Amniotic epithelial cell (primary cell): ENCODE results near the gene PCSK7.
"Not testable (repeated sequence)": the region's sequence is repeated elsewhere in the genome, so short reads cannot be mapped to it uniquely, and the experiment has no call there.

Experiments
- DNase-seq: peaks from one replicate; pipeline ENCODE4 v3.0.0-alpha.2; 2010; ENCODE audit warnings: low read depth

PCSK7 gene, protein sequence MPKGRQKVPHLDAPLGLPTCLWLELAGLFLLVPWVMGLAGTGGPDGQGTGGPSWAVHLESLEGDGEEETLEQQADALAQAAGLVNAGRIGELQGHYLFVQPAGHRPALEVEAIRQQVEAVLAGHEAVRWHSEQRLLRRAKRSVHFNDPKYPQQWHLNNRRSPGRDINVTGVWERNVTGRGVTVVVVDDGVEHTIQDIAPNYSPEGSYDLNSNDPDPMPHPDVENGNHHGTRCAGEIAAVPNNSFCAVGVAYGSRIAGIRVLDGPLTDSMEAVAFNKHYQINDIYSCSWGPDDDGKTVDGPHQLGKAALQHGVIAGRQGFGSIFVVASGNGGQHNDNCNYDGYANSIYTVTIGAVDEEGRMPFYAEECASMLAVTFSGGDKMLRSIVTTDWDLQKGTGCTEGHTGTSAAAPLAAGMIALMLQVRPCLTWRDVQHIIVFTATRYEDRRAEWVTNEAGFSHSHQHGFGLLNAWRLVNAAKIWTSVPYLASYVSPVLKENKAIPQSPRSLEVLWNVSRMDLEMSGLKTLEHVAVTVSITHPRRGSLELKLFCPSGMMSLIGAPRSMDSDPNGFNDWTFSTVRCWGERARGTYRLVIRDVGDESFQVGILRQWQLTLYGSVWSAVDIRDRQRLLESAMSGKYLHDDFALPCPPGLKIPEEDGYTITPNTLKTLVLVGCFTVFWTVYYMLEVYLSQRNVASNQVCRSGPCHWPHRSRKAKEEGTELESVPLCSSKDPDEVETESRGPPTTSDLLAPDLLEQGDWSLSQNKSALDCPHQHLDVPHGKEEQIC

DNA sequence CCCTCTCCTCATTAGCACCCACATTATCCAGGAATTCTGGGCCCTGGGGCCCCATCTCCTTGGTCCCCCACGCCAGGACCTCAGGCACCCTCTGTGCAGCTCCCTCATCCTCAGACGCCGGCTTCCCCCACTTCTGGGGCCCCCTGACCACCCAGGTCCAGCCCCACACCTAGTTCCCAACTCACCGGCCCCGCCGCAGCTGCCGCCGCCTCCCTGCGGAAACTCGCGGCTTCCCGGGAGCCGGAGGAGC is at the start of gene PCSK7:
TSS of gene PCSK7 (minus strand) at position 232 of the 250 bp plus-strand sequence. CDS start 2,229 bp downstream, outside the sequence.
- no peak for DNase-seq

DNA sequence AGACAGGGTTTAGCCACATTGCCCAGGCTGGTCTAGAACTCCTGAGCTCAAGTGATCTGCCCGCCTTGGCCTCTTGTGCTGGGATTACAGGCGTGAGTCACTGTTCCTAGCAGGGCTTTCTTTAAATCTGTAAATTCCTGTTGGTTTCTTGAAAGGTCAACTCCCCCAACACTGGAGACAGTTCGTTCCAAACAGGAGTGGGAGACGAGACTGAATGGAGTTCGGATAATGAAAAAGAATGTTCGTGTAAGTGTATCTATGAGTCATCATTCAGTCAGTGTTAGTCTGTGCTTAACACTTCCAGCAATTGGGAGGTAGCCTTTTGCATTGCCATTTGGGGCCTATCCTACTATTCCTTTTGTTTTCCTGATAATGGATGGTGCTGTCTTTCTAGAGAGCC is 49.3 kb upstream of the PCSK7 start:
- DNase-seq = peak; percentile 100

DNA sequence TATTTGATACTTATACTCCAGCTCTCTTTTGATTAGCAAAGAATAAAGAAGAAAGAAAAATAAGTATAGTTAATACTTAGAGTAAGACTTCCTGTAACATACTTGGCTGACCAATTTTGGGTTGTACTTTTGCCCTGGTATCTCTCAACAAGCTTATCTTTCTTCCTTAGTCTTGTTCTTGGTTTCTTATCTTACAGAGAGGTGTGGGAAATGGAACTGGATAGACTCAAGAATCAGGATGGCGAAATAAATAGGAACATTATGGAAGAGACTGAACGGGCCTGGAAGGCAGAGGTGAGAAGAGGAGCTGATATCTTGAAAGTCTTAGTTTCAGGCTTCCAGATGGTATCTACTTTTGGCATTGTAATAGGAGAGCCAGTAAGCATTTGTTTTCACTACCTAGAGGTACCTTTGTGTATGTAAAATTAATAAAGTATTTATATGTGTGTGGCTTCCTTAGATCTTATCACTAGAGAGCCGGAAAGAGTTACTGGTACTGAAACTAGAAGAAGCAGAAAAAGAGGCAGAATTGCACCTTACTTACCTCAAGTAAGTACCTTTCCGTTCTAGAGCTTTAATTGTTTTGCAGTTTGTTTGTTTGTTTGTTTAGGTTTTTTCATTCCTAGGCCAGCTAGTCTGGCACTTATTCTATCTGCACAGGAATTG is 48.0 kb upstream of the PCSK7 start:
- peak; percentile 97 for DNase-seq

DNA sequence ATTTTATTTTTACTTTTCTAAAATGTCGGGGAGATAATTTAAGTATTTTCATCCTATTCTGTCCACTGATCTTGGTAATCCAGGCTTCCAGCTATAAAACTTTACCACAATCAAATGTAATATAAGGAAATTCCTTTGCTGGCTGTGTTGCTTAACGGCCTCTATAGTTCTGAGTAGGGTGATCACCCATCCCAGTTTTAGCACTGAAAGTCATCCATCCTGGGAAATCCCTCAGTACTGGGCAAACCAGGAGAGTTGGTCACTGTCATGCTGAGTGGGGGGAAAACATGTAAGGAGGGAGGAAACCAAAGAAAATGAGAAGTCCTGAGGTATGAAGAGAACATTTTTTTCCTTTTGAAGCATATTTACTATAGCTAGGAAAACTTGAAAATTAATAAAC is 46.5 kb upstream of the PCSK7 start:
- DNase-seq = peak; percentile 58

DNA sequence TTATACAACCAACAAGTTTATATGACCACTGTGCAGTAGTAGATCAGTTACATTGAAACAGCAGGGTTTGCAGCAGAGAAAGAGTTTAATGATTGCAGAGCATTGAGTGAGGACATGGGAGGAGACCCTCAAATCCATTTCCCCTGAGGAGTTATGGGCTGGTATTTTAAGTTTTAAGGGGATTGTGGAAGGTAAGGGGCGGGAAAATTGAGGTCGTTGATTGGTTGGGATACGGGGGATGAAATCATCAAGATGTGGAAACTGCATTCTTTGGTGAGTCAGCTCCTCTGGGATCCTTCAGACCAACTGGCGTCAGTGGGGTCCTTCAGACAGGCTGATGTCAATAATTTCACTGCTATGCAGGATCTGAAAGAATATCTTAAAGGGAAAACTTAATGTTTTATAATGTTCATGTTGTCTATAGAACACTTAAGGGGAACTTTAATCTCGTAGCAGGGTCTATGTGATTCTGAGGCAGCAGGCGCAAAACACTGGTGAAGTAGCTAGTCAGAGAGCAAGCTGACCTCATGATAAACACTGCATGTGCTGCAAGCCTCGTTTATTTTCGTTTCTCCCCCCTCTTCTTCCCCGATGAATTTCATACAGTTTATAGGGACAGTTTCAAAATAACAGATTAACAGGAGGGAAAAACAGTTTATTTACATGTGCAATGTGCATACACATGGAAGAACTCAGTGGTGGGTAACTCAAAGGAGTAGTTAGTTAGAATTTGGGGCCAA is 41.8 kb upstream of the PCSK7 start:
- DNase-seq = peak; percentile 89

DNA sequence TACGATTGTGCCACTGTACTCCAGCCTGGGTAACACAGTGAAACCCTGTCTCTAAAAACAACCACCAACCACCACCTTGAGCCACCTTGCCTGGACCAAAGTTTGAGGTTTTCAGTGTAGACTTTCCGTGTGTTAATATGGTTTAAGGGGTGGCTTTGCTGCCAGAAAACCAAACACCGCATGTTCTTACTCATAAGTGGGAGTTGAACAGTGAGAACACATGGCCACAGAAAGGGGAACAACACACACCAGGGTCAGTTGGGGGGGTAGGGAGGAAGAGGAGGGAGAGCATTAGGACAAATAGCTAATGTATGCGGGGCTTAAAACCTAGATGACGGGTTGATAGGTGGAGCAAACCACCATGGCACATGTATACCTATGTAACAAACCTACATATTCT is 40.3 kb upstream of the PCSK7 start:
- peak; percentile 48 for DNase-seq

DNA sequence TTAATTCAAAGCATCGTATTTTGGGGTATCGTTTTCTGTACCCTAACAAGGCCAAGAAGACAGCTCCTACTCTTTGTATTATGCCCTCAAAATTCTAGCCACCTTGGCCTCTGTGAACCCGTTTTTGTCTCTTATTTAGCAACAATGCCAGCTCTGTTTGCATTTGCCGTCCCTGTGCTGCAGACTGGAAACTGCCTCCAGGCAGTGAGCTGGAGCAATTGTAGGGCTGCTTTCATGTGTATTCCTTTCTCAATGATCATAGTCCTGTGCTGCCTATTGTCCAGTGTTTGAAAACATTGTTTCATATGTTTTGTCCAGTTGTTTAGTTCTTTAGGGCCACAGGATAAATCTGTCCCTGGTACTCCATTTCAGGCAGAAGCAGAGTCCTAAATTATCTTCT is 39.3 kb upstream of the PCSK7 start:
- no peak for DNase-seq

DNA sequence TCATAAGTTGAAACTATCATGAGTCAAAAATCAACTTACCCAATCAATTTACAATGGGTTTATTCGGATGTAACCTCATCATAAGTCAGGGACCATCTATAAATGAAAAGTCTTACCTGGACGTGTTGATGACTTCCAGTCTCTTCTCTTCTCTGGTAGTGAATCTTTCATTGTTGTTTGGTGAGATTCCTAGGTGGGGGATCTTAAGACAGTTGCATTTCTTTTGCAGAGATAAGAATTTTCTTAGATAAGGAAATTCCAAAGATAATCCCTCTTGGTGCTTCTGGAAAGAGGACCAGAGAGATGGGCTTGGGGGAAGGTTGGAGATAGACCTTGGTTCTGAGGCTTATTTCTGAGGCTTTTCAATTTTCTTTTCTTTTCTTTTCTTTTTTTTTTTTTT is 38.0 kb upstream of the PCSK7 start:
- DNase-seq = peak; percentile 72

DNA sequence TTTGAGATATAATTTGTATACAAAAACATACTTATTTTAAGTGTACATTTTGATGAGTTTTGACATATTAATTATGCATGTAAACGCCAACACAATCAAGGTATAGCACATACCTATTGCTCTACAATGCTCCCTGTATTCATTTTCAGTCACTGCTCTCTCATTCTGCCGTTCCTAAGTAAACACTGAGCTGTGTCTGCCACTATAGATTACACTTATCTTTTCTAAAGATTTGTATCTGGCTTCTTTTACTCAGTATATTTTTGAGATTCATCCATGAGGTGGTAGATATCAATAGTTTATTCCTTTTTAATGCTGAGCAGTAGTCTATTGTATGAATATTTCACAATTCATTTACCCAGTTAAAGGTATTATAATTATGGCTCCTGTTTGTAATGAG is 33.9 kb upstream of the PCSK7 start:
- DNase-seq = no peak

DNA sequence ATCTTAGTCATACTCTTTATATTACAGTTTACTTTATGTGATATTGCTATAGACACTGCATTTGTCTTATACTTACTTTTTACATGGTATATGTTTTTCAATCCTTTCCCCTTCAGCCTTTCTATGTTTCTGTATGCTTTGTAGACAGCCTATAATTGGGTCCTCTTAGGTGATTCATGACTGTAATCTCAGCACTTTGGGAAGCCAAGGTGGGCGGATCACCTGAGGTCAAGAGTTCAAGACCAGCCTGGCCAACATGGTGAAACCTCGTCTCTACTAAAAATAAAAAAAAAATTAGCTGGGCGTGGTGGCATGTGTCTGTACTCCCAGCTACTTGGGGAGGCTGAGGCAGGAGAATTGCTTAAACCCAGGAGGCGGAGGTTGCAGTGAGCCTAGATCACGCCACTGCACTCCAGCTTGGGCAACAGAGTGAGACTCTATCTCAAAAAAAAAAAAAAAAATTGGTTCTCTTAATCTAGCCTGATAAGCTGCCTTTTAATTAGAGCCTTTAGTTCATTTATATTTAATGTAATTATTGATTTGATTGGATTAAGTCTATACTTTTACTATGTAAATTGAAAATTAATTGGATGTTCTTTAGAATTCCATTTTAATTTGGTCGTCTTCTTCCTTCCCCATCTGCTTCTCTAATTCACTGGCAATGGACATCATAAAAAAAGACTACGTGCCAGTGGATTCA is 32.9 kb upstream of the PCSK7 start:
- not testable (repeated sequence) for DNase-seq

DNA sequence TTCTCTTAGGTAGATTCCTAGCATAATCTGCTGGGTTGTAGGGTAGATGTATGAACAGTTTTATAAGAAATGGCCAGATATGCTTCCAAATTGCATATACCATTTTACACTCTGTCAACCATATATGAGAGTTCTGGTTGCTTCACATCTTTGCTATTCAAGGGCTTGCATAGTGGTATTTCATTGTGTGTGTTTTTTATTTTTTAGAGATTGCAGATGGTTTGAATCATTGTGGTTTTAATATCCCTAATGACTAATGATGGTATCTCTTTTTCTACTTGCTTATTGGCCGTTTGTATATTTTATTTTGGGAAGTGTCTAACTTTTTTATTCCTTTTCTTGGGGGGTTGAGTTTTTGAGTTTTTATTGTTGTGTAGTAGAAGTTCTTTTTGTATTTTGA is 27.5 kb upstream of the PCSK7 start:
- DNase-seq = peak; percentile 82

DNA sequence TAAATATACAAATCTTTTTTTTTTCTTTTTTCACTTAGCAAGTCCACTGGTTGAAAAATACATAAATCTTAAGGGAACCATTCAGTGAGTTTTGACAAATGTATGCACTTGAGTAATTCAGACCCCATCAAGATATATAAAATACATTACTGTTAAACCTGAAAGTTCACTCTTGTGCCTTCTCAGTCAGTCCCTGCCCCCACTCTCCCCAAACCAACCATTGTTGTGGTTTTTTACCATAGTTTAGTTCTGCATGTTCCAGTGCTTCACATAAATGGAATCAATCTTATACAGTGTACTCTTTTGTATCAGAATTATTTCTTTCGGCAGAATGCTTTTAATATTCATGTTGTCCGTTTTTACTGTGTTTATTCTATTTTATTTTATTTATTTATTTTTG is 26.7 kb upstream of the PCSK7 start:
- DNase-seq = no peak

DNA sequence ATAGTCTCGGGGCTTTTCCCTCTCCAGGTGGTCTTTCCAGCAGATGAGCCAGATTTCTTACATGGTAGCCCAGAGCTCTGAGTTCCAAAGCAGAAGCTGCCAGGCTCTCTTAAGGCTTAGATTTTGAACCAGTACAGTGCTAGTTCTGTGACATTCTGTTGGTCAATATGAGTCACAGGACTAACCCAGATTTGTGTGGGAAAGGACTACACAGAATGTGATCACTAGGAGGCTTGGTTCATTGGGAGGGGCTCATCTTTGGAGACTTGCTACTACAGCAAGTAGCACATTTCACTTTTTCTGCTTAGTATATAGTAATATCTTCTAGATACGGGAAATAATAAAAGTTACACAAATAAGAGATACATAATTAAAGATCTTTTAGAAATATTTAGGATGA is 24.7 kb upstream of the PCSK7 start:
- peak; percentile 51 for DNase-seq

DNA sequence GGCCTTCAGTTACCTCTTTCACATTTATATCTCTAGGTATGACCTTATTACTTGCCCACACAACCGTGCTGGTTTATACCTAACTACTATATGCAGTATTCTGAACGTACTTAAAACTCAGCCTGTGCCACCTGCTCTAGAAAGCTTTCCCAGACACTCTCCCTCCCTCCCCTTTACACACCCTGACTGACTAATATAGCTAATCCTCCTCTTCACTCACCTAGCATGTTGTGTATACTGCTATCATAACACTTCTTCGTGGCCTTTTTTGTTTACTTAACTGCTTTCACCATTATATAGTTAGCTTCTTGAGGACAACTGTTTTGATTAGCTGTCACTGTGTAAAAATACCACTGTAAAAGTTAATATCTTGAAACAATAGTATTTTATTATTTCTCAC is 24.1 kb upstream of the PCSK7 start:
- DNase-seq = no peak

DNA sequence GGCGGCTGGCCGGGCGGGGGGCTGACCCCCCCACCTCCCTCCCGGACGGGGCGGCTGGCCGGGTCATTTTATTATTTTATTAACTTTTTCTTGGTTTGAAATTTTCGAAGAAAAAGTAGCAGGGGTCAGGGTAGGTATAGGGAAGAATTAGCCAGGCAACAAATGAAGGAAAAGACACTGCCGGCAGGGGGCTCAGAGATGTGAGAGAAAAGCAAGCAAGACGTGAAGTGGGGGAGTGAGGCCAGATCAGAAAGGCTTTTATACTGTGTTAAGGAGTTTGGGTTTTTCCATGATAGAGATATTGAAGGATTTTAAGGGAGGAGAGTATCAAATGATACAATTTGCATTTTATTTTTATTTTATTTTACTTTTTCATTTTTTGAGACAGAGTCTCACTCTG is 19.6 kb upstream of the PCSK7 start:
- DNase-seq = no peak

DNA sequence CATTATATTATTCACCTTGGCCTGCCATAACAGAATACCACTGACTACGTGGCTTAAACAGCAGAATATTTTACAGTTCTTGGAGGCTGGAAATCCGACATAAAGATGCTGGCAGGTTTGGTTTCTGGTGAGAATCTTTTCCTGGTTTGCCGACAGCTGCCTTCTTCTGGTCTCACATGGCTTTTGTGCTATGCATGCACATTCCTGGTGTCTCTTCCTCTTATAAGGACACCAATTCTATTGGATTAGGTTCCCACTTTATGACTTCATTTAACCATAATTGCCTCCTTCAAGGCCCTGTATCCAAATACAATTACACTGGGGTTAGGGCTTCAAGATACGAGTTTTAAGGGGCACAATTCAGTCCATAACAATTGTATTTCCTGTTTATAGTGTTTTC is 17.7 kb upstream of the PCSK7 start:
- no peak for DNase-seq

DNA sequence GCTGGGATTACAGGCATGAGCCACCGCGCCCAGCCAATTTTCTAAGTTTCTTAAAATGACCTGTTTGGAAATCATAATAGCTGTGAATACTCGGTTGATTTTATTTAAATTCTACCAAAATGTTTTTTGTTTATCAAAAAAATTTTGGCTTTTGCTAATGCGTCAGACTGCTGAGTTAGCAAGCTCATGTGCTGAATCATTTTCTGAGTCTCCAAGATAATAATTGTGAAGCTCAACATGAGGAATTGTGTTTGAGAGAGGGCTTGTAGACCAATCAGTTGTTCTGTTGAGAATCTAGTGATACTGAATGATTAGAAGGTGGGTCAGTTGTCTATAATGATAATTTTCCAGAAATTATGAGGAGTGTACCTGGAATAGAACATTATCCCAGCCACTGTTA is 16.5 kb upstream of the PCSK7 start:
- no peak for DNase-seq

DNA sequence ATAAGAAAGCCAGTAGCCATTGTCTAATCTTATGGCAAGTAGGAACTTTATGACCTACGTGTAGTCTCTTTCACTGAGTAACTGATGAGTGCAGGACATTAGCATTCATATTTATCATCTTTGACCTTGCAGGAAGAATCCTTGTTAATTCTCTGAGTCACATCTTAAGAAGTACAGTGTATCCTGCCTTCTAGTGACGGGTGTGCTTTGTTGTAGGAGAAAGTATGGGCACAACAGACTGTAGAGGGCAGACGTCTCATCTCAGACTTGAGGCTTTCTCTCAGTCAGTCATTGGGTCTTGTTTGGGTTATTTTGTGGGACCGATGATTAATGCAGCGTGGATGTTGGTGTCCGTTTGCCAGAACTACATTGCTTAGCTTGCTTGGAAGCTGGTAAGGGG is 7.4 kb upstream of the PCSK7 start:
- peak; percentile 98 for DNase-seq

DNA sequence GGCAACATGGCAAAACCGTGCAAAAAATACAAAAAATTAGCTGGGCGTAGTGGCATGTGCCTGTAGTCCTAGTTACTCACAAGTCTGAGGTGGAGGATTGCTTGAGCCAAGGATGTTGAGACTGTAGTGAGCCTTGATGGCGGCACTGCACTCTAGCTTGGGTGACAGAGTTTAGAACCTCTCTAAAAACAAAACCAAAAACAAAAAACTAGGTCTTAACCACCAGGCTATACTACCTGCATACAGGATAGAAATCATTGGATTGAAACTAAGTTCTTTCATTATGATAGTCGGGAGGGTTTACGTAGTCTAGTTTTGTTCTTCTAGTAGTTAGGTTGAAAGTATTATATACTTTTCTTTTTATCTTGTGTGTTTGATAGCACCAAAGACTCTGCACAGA is 6.3 kb upstream of the PCSK7 start:
- no peak for DNase-seq

DNA sequence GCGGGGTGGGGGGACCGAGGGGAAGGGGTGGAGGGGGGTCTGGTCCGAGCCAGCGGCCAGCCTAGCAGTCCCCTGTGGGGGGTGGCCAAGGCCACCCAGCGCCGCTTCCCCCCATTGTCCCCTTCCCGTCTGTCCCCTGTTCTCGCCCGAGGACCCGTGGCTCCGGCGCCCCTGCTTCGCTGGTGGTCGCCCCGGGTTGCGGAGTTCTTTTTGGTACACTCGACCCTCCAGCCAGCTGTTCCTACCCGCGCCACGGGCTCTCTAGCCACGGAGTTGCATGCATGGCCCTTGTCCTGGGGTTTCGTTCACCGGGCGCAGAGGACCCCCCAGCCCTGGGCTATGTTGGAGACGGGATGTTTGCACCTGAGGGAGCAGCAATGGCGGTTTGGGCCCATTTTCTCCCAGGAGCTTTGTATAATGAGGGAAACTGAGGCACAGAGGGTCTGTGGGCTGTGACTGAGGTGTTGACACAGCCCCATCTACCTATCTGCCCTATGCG is 1.1 kb upstream of the PCSK7 start:
- DNase-seq = no peak

DNA sequence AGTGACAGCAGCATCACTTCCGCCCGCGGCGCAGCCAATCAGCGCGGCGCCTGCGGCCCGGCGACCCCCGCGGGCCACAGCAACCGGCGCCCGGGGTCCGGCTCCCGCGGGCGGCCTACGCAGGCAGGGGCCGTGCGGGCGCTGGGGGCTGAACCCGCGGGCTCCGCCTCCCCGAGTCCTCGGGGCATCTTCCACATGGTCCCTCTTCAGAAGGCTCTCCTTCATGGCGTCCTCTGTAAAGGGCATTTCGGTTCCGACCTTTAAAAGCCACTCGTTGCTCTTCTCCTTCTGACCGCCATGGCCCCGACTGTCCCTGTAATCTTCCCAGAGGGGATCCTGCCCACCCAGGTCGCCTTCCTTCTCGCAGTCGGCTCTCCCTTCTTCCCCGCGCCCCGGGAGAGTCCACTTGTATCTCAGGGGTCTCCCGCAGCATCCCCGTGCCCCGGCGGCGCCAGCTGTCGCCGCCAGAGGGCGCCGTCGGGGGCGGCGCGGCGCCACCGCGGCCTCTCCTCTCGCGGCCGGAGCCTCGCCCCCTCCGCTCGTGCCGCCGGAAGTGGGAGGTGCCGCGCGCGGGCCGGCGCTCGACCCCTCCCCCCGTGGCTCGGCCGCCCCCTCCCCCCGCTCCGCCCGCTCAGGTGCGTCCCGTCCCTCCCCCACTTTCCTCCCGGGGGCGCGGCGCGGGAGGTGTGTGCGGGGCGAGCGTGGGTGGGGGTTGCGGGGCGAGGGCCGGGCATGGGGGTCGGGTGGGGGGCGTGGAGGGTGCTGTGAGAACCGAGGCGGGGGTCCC is 412 bp upstream of the PCSK7 start, which contains the start of gene RNF214:
TSS of gene RNF214 (plus strand) at position 580 of the 787 bp plus-strand sequence. CDS start 1,602 bp downstream, outside the sequence.
- peak; percentile 46 for DNase-seq
